Neural cell (in vitro differentiated cells): Measurements from ENCODE around the gene FARP1.

Experiments
- EP300 ChIP-seq: fragments of 450-650 bp; conservative IDR thresholded peaks from 2 replicates; pipeline ENCODE4 v1.6.1; 2014; ENCODE audit warnings: antibody characterized with exemption, mild to moderate bottlenecking, moderate library complexity; ENCODE audit not compliant: poor library complexity, severe bottlenecking
- EZH2 ChIP-seq: fragments of 200-600, 300-800 bp; shearing (Covaris generic), sonication (generic); IDR thresholded peaks from 2 replicates; pipeline ENCODE4 v1.6.1; 2014; ENCODE audit warnings: antibody characterized with exemption, low read length, borderline replicate concordance, mild to moderate bottlenecking; ENCODE audit not compliant: insufficient read depth, poor library complexity, severe bottlenecking
- RAD21 ChIP-seq: fragments of 450-650 bp; conservative IDR thresholded peaks from 2 replicates; pipeline ENCODE4 v1.6.1; 2014; ENCODE audit warnings: antibody characterized with exemption, mild to moderate bottlenecking, moderate library complexity
- TF ChIP-seq, protein P1 (sequence below): fragments of 450-650 bp; IDR thresholded peaks from 2 replicates; pipeline ENCODE4 v1.5.1; 2014; ENCODE audit warnings: antibody characterized with exemption, mild to moderate bottlenecking, moderate library complexity; ENCODE audit not compliant: poor library complexity, severe bottlenecking

DNA sequence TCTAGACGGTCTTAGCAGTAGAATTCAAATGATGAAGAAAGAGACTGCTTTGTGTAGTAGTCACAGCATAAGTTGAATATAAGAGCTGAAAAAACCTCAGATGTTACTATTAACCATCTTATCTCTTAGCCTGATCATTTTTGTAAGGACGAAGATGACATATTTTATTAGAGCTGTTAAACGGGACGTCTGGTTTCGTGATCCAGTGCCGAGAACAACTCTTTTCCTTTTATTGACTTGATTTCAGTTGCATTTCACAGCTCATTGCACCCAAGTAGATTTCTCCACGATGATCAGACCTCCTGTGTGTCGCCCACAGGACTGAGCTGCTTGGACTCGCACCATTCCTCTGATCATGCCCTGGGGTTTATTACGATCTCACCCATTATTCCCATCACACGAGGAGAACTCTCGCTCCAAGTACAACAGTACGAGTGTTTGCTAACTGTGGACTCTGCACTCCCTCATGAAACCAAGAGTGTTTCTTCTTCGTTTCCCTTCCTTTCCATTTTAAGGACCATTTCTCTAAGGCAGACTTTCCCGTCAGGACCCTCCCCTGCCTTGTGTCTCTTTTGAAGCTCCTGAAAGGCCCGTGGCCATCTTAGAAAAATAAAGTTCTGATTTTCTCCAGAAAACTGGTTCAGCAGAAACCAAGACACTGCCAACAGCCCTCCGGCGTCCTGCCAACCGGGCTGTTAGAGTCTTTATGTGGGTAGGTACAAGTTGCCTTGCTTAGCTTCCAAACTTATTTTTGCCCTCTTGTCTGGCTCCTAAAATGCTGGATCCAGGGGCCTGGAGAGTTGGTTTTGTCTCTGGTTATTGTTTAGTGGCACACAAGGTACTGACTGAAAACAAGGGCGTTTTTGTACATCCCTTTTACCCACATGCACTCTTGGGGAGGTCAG is 82.4 kb downstream of the FARP1 start:
- TF ChIP-seq EP300, result no peak
- no peak for TF ChIP-seq RAD21
- TF ChIP-seq, protein P1, sequence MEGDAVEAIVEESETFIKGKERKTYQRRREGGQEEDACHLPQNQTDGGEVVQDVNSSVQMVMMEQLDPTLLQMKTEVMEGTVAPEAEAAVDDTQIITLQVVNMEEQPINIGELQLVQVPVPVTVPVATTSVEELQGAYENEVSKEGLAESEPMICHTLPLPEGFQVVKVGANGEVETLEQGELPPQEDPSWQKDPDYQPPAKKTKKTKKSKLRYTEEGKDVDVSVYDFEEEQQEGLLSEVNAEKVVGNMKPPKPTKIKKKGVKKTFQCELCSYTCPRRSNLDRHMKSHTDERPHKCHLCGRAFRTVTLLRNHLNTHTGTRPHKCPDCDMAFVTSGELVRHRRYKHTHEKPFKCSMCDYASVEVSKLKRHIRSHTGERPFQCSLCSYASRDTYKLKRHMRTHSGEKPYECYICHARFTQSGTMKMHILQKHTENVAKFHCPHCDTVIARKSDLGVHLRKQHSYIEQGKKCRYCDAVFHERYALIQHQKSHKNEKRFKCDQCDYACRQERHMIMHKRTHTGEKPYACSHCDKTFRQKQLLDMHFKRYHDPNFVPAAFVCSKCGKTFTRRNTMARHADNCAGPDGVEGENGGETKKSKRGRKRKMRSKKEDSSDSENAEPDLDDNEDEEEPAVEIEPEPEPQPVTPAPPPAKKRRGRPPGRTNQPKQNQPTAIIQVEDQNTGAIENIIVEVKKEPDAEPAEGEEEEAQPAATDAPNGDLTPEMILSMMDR, result no peak
- TF ChIP-seq EZH2, result no peak
